Neuron (in vitro differentiated cells): ENCODE measurements around the gene HORMAD2.
"Not testable (repeated sequence)": the region's sequence is repeated elsewhere in the genome, so short reads cannot be mapped to it uniquely, and the experiment has no call there.

Experiments
- H2AFZ ChIP-seq: one replicate; pipeline ENCODE4 v1.6.1; 2013; ENCODE audit warnings: low read depth, mild to moderate bottlenecking, inconsistent platforms, low read length, moderate library complexity
- H3K27me3 ChIP-seq: one replicate; pipeline ENCODE4 v1.6.1; 2013; ENCODE audit warnings: low read length; ENCODE audit not compliant: insufficient read depth
- H3K36me3 ChIP-seq: one replicate; pipeline ENCODE4 v1.6.1; 2013; ENCODE audit warnings: low read length; ENCODE audit not compliant: insufficient read depth
- H3K4me1 ChIP-seq: one replicate; pipeline ENCODE4 v1.6.1; 2013; ENCODE audit warnings: low read length; ENCODE audit not compliant: insufficient read depth
- H3K4me3 ChIP-seq: 2 replicates; pipeline ENCODE4 v1.5.1; 2013; ENCODE audit warnings: mild to moderate bottlenecking, low read length, moderate library complexity
- H3K9me3 ChIP-seq: one replicate; pipeline ENCODE4 v1.6.1; 2013; ENCODE audit warnings: low read length

HORMAD2 gene

GRCh38 chr22:30044881-30045493 is 35.3 kb upstream of the HORMAD2 start:
- H2AFZ ChIP-seq: no peak overlapping the region
- H3K9me3 ChIP-seq: no peaks in the 10 kb centered on the region
- H3K36me3 ChIP-seq: no peaks in the 10 kb centered on the region
- H3K4me1 ChIP-seq: peaks cover 17% of the 10 kb centered on the region
- no peak overlapping the region for H3K4me3 ChIP-seq
- no peaks in the 10 kb centered on the region for H3K27me3 ChIP-seq

- Histone ChIP-seq H3K27me3 (no peaks in the 10 kb centered on the region), H3K4me3 (no peak overlapping the region), H3K9me3 (no peaks in the 10 kb centered on the region), H2AFZ (no peak overlapping the region), H3K36me3 (no peaks in the 10 kb centered on the region), H3K4me1 (peaks cover 17% of the 10 kb centered on the region)
Measured at GRCh38 chr22:30045494-30045887, 34.8 kb upstream of the HORMAD2 start.

GRCh38 chr22:30045901-30046715 is 34.2 kb upstream of the HORMAD2 start:
- H3K4me1 ChIP-seq: peaks cover 17% of the 10 kb centered on the region
- no peak overlapping the region for H2AFZ ChIP-seq
- H3K27me3 ChIP-seq: no peaks in the 10 kb centered on the region
- H3K36me3 ChIP-seq: no peaks in the 10 kb centered on the region
- H3K9me3 ChIP-seq: no peaks in the 10 kb centered on the region
- no peak overlapping the region for H3K4me3 ChIP-seq

GRCh38 chr22:30046716-30047363 is 33.4 kb upstream of the HORMAD2 start:
- Histone ChIP-seq H3K27me3 (no peaks in the 10 kb centered on the region), H3K4me3 (no peak overlapping the region), H3K9me3 (no peaks in the 10 kb centered on the region), H3K36me3 (no peaks in the 10 kb centered on the region), H2AFZ (no peak overlapping the region), H3K4me1 (peaks cover 17% of the 10 kb centered on the region)

- no peaks in the 10 kb centered on the region for H3K27me3 ChIP-seq
- H3K9me3 ChIP-seq: no peaks in the 10 kb centered on the region
Measured at GRCh38 chr22:30047364-30047738, 32.9 kb upstream of the HORMAD2 start.

GRCh38 chr22:30048681-30049080 is 31.6 kb upstream of the HORMAD2 start:
- no peaks in the 10 kb centered on the region for H3K9me3 ChIP-seq
- H3K36me3 ChIP-seq: no peaks in the 10 kb centered on the region
- no peak overlapping the region for H3K4me3 ChIP-seq
- no peaks in the 10 kb centered on the region for H3K27me3 ChIP-seq
- H3K4me1 ChIP-seq: peaks cover 17% of the 10 kb centered on the region
- no peak overlapping the region for H2AFZ ChIP-seq

More at GRCh38 chr22:30047364-30047738, 32.9 kb upstream of the HORMAD2 start:
- Histone ChIP-seq H2AFZ (no peak overlapping the region), H3K4me3 (no peak overlapping the region), H3K36me3 (no peaks in the 10 kb centered on the region), H3K4me1 (peaks cover 17% of the 10 kb centered on the region)

GRCh38 chr22:30054067-30054763 is 26.0 kb upstream of the HORMAD2 start:
- H3K27me3 ChIP-seq: no peaks in the 10 kb centered on the region
- no peaks in the 10 kb centered on the region for H3K4me1 ChIP-seq
- H3K9me3 ChIP-seq: no peaks in the 10 kb centered on the region
- H3K36me3 ChIP-seq: no peaks in the 10 kb centered on the region
- H3K4me3 ChIP-seq: no peak overlapping the region
- no peak overlapping the region for H2AFZ ChIP-seq

- H3K4me3 ChIP-seq: no peak overlapping the region
- H3K4me1 ChIP-seq: no peaks in the 10 kb centered on the region
- no peaks in the 10 kb centered on the region for H3K27me3 ChIP-seq
- H2AFZ ChIP-seq: no peak overlapping the region
- no peaks in the 10 kb centered on the region for H3K36me3 ChIP-seq
- H3K9me3 ChIP-seq: no peaks in the 10 kb centered on the region
Measured at GRCh38 chr22:30054764-30055069, 25.5 kb upstream of the HORMAD2 start.

- Histone ChIP-seq H3K9me3 (no peaks in the 10 kb centered on the region), H3K36me3 (no peaks in the 10 kb centered on the region), H2AFZ (no peak overlapping the region), H3K4me1 (no peaks in the 10 kb centered on the region), H3K27me3 (no peaks in the 10 kb centered on the region), H3K4me3 (no peak overlapping the region)
Measured at GRCh38 chr22:30056015-30056414, 24.2 kb upstream of the HORMAD2 start.

GRCh38 chr22:30057375-30057774 is 22.9 kb upstream of the HORMAD2 start:
- H2AFZ ChIP-seq: no peak overlapping the region
- no peak overlapping the region for H3K4me3 ChIP-seq
- H3K36me3 ChIP-seq: no peaks in the 10 kb centered on the region
- no peaks in the 10 kb centered on the region for H3K27me3 ChIP-seq
- H3K9me3 ChIP-seq: no peaks in the 10 kb centered on the region
- H3K4me1 ChIP-seq: no peaks in the 10 kb centered on the region

GRCh38 chr22:30059346-30060020 is 20.8 kb upstream of the HORMAD2 start:
- not testable (repeated sequence) for H3K9me3 ChIP-seq, H3K4me3 ChIP-seq, H3K36me3 ChIP-seq, H2AFZ ChIP-seq, H3K27me3 ChIP-seq, H3K4me1 ChIP-seq

GRCh38 chr22:30061094-30061493 is 19.2 kb upstream of the HORMAD2 start:
- not testable (repeated sequence) for H3K27me3 ChIP-seq, H3K4me3 ChIP-seq, H3K36me3 ChIP-seq, H3K9me3 ChIP-seq, H2AFZ ChIP-seq, H3K4me1 ChIP-seq

- H3K27me3 ChIP-seq: no peaks in the 10 kb centered on the region
- no peaks in the 10 kb centered on the region for H3K9me3 ChIP-seq
- H3K36me3 ChIP-seq: no peaks in the 10 kb centered on the region
- no peak overlapping the region for H3K4me3 ChIP-seq
- H3K4me1 ChIP-seq: no peaks in the 10 kb centered on the region
- no peak overlapping the region for H2AFZ ChIP-seq
Measured at GRCh38 chr22:30062259-30062658, 18.0 kb upstream of the HORMAD2 start.
